GM21723 (cell line): ENCODE results near the gene SPATA33.
"Not testable (repeated sequence)": the region's sequence is repeated elsewhere in the genome, so short reads cannot be mapped to it uniquely, and the experiment has no call there.

Experiments
- ATAC-seq: cut with Tn5 transposase; IDR thresholded peaks from one replicate; pipeline ENCODE4 v1.9.1; 2021; ENCODE audit warnings: mild to moderate bottlenecking, moderate library complexity; ENCODE audit not compliant: unreplicated experiment

SPATA33 gene

GRCh38 chr16:89691231-89691985 is 33.8 kb downstream of the SPATA33 start:
- no peak for ATAC-seq

GRCh38 chr16:89691986-89692569 is 34.4 kb downstream of the SPATA33 start:
- no peak for ATAC-seq

GRCh38 chr16:89693289-89693731 is 35.7 kb downstream of the SPATA33 start:
- ATAC-seq: no peak

- no peak for ATAC-seq
Measured at GRCh38 chr16:89693931-89694783, 36.5 kb downstream of the SPATA33 start.

- ATAC-seq: not testable (repeated sequence)
Measured at GRCh38 chr16:89694784-89695085, 37.1 kb downstream of the SPATA33 start.

GRCh38 chr16:89695086-89695874 is 37.6 kb downstream of the SPATA33 start:
- no peak for ATAC-seq

GRCh38 chr16:89695875-89696669 is 38.4 kb downstream of the SPATA33 start:
- ATAC-seq: no peak

- ATAC-seq: no peak
Measured at GRCh38 chr16:89696670-89697128, 39.1 kb downstream of the SPATA33 start.

GRCh38 chr16:89697161-89697615 is 39.6 kb downstream of the SPATA33 start:
- ATAC-seq: no peak

- no peak for ATAC-seq
Measured at GRCh38 chr16:89697616-89698331, 40.1 kb downstream of the SPATA33 start.

- ATAC-seq: not testable (repeated sequence)
Measured at GRCh38 chr16:89698717-89699116, 41.1 kb downstream of the SPATA33 start.

GRCh38 chr16:89699629-89700099 is 42.0 kb downstream of the SPATA33 start:
- ATAC-seq: not testable (repeated sequence)

GRCh38 chr16:89700100-89700648 is 42.5 kb downstream of the SPATA33 start:
- peak; percentile 43 for ATAC-seq

- ATAC-seq: no peak
Measured at GRCh38 chr16:89700649-89701424, 43.2 kb downstream of the SPATA33 start.

- ATAC-seq: peak; percentile 67
Measured at GRCh38 chr16:89701425-89702406, 44.1 kb downstream of the SPATA33 start, which contains the start of gene SPATA2L. TSS of gene SPATA2L (minus strand) at chr16:89701705. CDS start at chr16:89701232, 473 bp downstream.

GRCh38 chr16:89704281-89704680 is 46.6 kb downstream of the SPATA33 start:
- ATAC-seq: no peak

GRCh38 chr16:89705006-89705405 is 47.4 kb downstream of the SPATA33 start:
- ATAC-seq: no peak
